HepG2 (cell line): ENCODE measurements around the gene HOXD9. TPM values are rescaled to one million over a fixed set of nuclear protein-coding genes. Genes with fewer than 3 reads are reported as not detected.
A peak's percentile ranks its signal among the peaks of the same experiment; 100 is the strongest.

Experiments
- ATF3 ChIP-seq: sonication (generic); formaldehyde crosslinking; IDR thresholded peaks from 2 replicates; pipeline ENCODE4 v1.4.0; 2020; ENCODE audit warnings: missing genetic modification reagents
- CEBPG ChIP-seq: IDR thresholded peaks from 2 replicates; pipeline ENCODE4 v1.6.1; 2016
- FOXA3 ChIP-seq: IDR thresholded peaks from 2 replicates; pipeline ENCODE4 v1.6.1; 2016; ENCODE audit warnings: missing genetic modification reagents, missing compliant biosample characterization
- IRF9 ChIP-seq: sonication (generic); formaldehyde crosslinking; IDR thresholded peaks from 2 replicates; pipeline ENCODE4 v1.8.0; 2022; ENCODE audit warnings: missing genetic modification reagents, mild to moderate bottlenecking, borderline replicate concordance
- MBD4 ChIP-seq: IDR thresholded peaks from 2 replicates; pipeline ENCODE4 v1.6.1; 2012; ENCODE audit warnings: low read length, inconsistent platforms, borderline replicate concordance
- PAXIP1 ChIP-seq: sonication (generic); formaldehyde crosslinking; conservative IDR thresholded peaks from 2 replicates; pipeline ENCODE4 v1.4.0; 2020; ENCODE audit warnings: mild to moderate bottlenecking, missing genetic modification reagents, moderate library complexity
- REXO4 ChIP-seq: sonication (generic); formaldehyde crosslinking; IDR thresholded peaks from 2 replicates; pipeline ENCODE4 v1.8.0; 2022; ENCODE audit warnings: missing genetic modification reagents, mild to moderate bottlenecking, borderline replicate concordance
- USF2 ChIP-seq, 2 experiments: sonication (generic) in 1 of 2; formaldehyde crosslinking in 1 of 2; IDR thresholded peaks; 2 replicates each; pipeline versions ENCODE4 v1.5.1 to v1.6.1; 2011 to 2020; ENCODE audit warnings: borderline replicate concordance in 1 of 2, low read depth in 1 of 2, low read length in 1 of 2, mild to moderate bottlenecking in 1 of 2, missing genetic modification reagents in 1 of 2, moderate library complexity in 1 of 2
- ZBTB26 ChIP-seq: IDR thresholded peaks from 2 replicates; pipeline ENCODE4 v1.6.1; 2016; ENCODE audit warnings: missing compliant biosample characterization, missing genetic modification reagents, borderline replicate concordance
- ZNF160 ChIP-seq: sonication (generic); formaldehyde crosslinking; IDR thresholded peaks from 2 replicates; pipeline ENCODE4 v1.8.0; 2022; ENCODE audit warnings: mild to moderate bottlenecking, inconsistent platforms, missing genetic modification reagents
- ZNF34 ChIP-seq: sonication (generic); formaldehyde crosslinking; IDR thresholded peaks from 2 replicates; pipeline ENCODE4 v1.4.0; 2020; ENCODE audit warnings: mild to moderate bottlenecking, missing genetic modification reagents, borderline replicate concordance
- ZNF343 ChIP-seq: sonication (generic); formaldehyde crosslinking; IDR thresholded peaks from 2 replicates; pipeline ENCODE4 v1.4.0; 2020; ENCODE audit warnings: mild to moderate bottlenecking, missing genetic modification reagents
- ZNF354B ChIP-seq: sonication (generic); formaldehyde crosslinking; IDR thresholded peaks from 2 replicates; pipeline ENCODE4 v1.8.0; 2022; ENCODE audit warnings: mild to moderate bottlenecking, missing genetic modification reagents
- ZNF414 ChIP-seq: sonication (generic); formaldehyde crosslinking; IDR thresholded peaks from 2 replicates; pipeline ENCODE4 v1.5.0; 2020; ENCODE audit warnings: missing genetic modification reagents
- ZNF598 ChIP-seq: sonication (generic); formaldehyde crosslinking; IDR thresholded peaks from 2 replicates; pipeline ENCODE4 v1.5.1; 2020; ENCODE audit warnings: mild to moderate bottlenecking, missing genetic modification reagents, borderline replicate concordance
- ZNF672 ChIP-seq: sonication (generic); formaldehyde crosslinking; IDR thresholded peaks from 2 replicates; pipeline ENCODE4 v1.8.1; 2022; ENCODE audit warnings: missing genetic modification reagents
- ZNF674 ChIP-seq: sonication (generic); formaldehyde crosslinking; IDR thresholded peaks from 2 replicates; pipeline ENCODE4 v1.5.0; 2020; ENCODE audit warnings: low read depth, mild to moderate bottlenecking, missing genetic modification reagents
- ZNF883 ChIP-seq: sonication (generic); formaldehyde crosslinking; IDR thresholded peaks from 2 replicates; pipeline ENCODE4 v1.5.1; 2020; ENCODE audit warnings: mild to moderate bottlenecking, missing genetic modification reagents; ENCODE audit errors: not compliant biosample characterization
- polyA plus RNA-seq, 8 experiments: library from polyadenylated mRNA; depleted of rRNA in 3 of 8; stranded (reverse) in 7 of 8; unstranded in 1 of 8; fragments of >200 nt; fragmentation: Illumina TruSeq in 4 of 8; extraction: Trizol in 4 of 8; gene quantifications; 2 replicates each; pipeline versions ENCODE4 v1.2.1 to v1.2.3, GENCODE V29; 2011 to 2016; ENCODE audit warnings: low read depth in 4 of 8, missing spikeins in 1 of 8, mixed read lengths in 1 of 8; ENCODE audit not compliant: insufficient read depth in 1 of 8
- total RNA-seq, 5 experiments: library from RNA; depleted of rRNA; stranded (reverse); fragments of >200 nt; fragmentation: Illumina TruSeq; extraction: Trizol; gene quantifications; 2 replicates each; pipeline ENCODE4 v1.2.3, GENCODE V29; 2016; ENCODE audit warnings: low read depth in 1 of 5

HOXD9 gene
- total and polyA plus RNA-seq, 2 of the 13 experiments (the other 11 are each of a cell fraction or from before 2014, with no cell fraction given), result not detected

GRCh38 chr2:176096986-176097819 lies 25.3 kb upstream of the HOXD9 start (continued):
- TF ChIP-seq USF2 (IDR thresholded peaks at IDR 0.05; ENCODE audit: low read depth, low read length), result no peak
- 0 out of 2 replicates have a peak, but pooled peaks have one; percentile 23 for TF ChIP-seq USF2 (CRISPR knock-in tag; IDR thresholded peaks at IDR 0.05; ENCODE audit: borderline replicate concordance)
- TF ChIP-seq IRF9 (CRISPR knock-in tag), result no peak
- TF ChIP-seq ZNF414 (CRISPR knock-in tag), result peak; percentile 69; the same call in 1 of the 2 replicates
- peak; percentile 13 for TF ChIP-seq ZNF883
- no peak for TF ChIP-seq MBD4
- TF ChIP-seq PAXIP1 (CRISPR knock-in tag), result no peak
- TF ChIP-seq ZNF672, result no peak
- peak; percentile 57 for TF ChIP-seq FOXA3 (CRISPR knock-in tag)
- 0 out of 2 replicates have a peak, but pooled peaks have one; percentile 72 for TF ChIP-seq ZNF598 (CRISPR knock-in tag)
- TF ChIP-seq ATF3, result 0 out of 2 replicates have a peak, but pooled peaks have one; percentile 32
- TF ChIP-seq ZBTB26, result peak; percentile 54; the same call in 1 of the 2 replicates
- TF ChIP-seq ZNF354B (CRISPR knock-in tag), result no peak
- no peak for TF ChIP-seq ZNF343
- TF ChIP-seq ZNF34 (CRISPR knock-in tag), result no peak
- peak; percentile 33; the same call in 1 of the 2 replicates for TF ChIP-seq ZNF160 (CRISPR knock-in tag)
- TF ChIP-seq ZNF674 (CRISPR knock-in tag), result 0 out of 2 replicates have a peak, but pooled peaks have one; percentile 75
- TF ChIP-seq CEBPG (CRISPR knock-in tag), result no peak
- no peak for TF ChIP-seq REXO4 (CRISPR knock-in tag)
